H1 (cell line): ENCODE measurements around the gene TRMT6.

Experiments
- BRCA1 ChIP-seq: IDR thresholded peaks from 2 replicates; pipeline ENCODE4 v1.6.1; 2012; ENCODE audit warnings: low read depth, low read length, improper control_type of control experiment
- FOSL1 ChIP-seq: IDR thresholded peaks from 2 replicates; pipeline ENCODE4 v1.6.1; 2011; ENCODE audit warnings: mild to moderate bottlenecking, low read depth, low read length, moderate library complexity; ENCODE audit not compliant: insufficient read depth
- GABPA ChIP-seq: IDR thresholded peaks from 2 replicates; pipeline ENCODE4 v1.6.1; 2011; ENCODE audit warnings: mild to moderate bottlenecking, low read length, moderate library complexity, borderline replicate concordance; ENCODE audit not compliant: insufficient read depth
- HDAC6 ChIP-seq: IDR thresholded peaks from one replicate; pipeline ENCODE4 v1.7.1; 2012; ENCODE audit warnings: low read depth, mild to moderate bottlenecking, inconsistent platforms, low read length, moderate library complexity
- JUND ChIP-seq: IDR thresholded peaks from 2 replicates; pipeline ENCODE4 v1.6.1; 2011; ENCODE audit warnings: mild to moderate bottlenecking, improper control_type of control experiment, low read length
- POLR2A ChIP-seq, 2 experiments: IDR thresholded peaks; 1 replicate in 1 of 2; 2 replicates in 1 of 2; pipeline ENCODE4 v1.6.1; 2011; ENCODE audit warnings: low read depth in 2 of 2, low read length in 2 of 2, mild to moderate bottlenecking in 2 of 2; ENCODE audit errors: control extremely low read depth in 1 of 2
- POLR2AphosphoS5 ChIP-seq: IDR thresholded peaks from 2 replicates; pipeline ENCODE4 v1.6.1; 2011; ENCODE audit warnings: low read depth, low read length
- RAD21 ChIP-seq, 2 experiments: IDR thresholded peaks in 1 of 2; conservative IDR thresholded peaks in 1 of 2; 2 replicates each; pipeline ENCODE4 v1.6.1; 2011; ENCODE audit warnings: low read depth in 2 of 2, low read length in 2 of 2, improper control_type of control experiment in 1 of 2, inconsistent platforms in 1 of 2, mild to moderate bottlenecking in 1 of 2, moderate library complexity in 1 of 2
- RXRA ChIP-seq: IDR thresholded peaks from 2 replicates; pipeline ENCODE4 v1.6.1; 2011; ENCODE audit warnings: low read depth, mild to moderate bottlenecking, low read length, moderate library complexity; ENCODE audit not compliant: insufficient read depth
- SIN3A ChIP-seq, 2 experiments: IDR thresholded peaks in 1 of 2; conservative IDR thresholded peaks in 1 of 2; 2 replicates each; pipeline ENCODE4 v1.6.1; 2011 to 2012; ENCODE audit warnings: low read length in 2 of 2, improper control_type of control experiment in 1 of 2, low read depth in 1 of 2, mild to moderate bottlenecking in 1 of 2
- SIX5 ChIP-seq: IDR thresholded peaks from 2 replicates; pipeline ENCODE4 v1.6.1; 2011; ENCODE audit warnings: mild to moderate bottlenecking, low read depth, low read length
- SUZ12 ChIP-seq: fragments of 200-600 bp; sonication (generic); IDR thresholded peaks from 2 replicates; pipeline ENCODE4 v1.6.1; 2012; ENCODE audit warnings: mild to moderate bottlenecking, inconsistent platforms, low read length, moderate library complexity, mixed read lengths
- ZNF274 ChIP-seq: IDR thresholded peaks from 2 replicates; pipeline ENCODE4 v1.7.0; 2012; ENCODE audit warnings: low read length, borderline replicate concordance; ENCODE audit errors: extremely low read depth
- TF ChIP-seq, protein P1 (sequence below), 3 experiments: IDR thresholded peaks; 1 replicate in 2 of 3; 2 replicates in 1 of 3; pipeline versions ENCODE4 v1.5.1 to v1.6.1; 2011; ENCODE audit warnings: low read length in 3 of 3, mild to moderate bottlenecking in 3 of 3, inconsistent platforms in 2 of 3, low read depth in 1 of 3, moderate library complexity in 1 of 3; ENCODE audit not compliant: insufficient read depth in 1 of 3; ENCODE audit errors: control extremely low read depth in 1 of 3

GRCh38 chr20:5967469-5967868, 17.1 kb upstream of the TRMT6 start:
- TF ChIP-seq, protein P1, sequence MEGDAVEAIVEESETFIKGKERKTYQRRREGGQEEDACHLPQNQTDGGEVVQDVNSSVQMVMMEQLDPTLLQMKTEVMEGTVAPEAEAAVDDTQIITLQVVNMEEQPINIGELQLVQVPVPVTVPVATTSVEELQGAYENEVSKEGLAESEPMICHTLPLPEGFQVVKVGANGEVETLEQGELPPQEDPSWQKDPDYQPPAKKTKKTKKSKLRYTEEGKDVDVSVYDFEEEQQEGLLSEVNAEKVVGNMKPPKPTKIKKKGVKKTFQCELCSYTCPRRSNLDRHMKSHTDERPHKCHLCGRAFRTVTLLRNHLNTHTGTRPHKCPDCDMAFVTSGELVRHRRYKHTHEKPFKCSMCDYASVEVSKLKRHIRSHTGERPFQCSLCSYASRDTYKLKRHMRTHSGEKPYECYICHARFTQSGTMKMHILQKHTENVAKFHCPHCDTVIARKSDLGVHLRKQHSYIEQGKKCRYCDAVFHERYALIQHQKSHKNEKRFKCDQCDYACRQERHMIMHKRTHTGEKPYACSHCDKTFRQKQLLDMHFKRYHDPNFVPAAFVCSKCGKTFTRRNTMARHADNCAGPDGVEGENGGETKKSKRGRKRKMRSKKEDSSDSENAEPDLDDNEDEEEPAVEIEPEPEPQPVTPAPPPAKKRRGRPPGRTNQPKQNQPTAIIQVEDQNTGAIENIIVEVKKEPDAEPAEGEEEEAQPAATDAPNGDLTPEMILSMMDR (IDR thresholded peaks at IDR 0.05; ENCODE audit: control extremely low read depth in 1 of 3, insufficient read depth in 1 of 3, low read depth in 1 of 3, low read length in 3 of 3) = no peak
- TF ChIP-seq SIX5 = no peak
- no peak for TF ChIP-seq POLR2AphosphoS5
- TF ChIP-seq JUND = no peak
- TF ChIP-seq POLR2A (IDR thresholded peaks at IDR 0.05; ENCODE audit: control extremely low read depth in 1 of 2, low read depth in 2 of 2, low read length in 2 of 2) = no peak
- no peak for TF ChIP-seq SIN3A (conservative IDR thresholded peaks at IDR 0.05 in 1 of 2, IDR thresholded peaks at IDR 0.05 in 1 of 2; ENCODE audit: low read depth in 1 of 2, low read length in 2 of 2)
- TF ChIP-seq GABPA = no peak
- TF ChIP-seq SUZ12 = no peak
- no peak for TF ChIP-seq HDAC6
- TF ChIP-seq RAD21 (IDR thresholded peaks at IDR 0.05 in 1 of 2, conservative IDR thresholded peaks at IDR 0.05 in 1 of 2; ENCODE audit: low read depth in 2 of 2, low read length in 2 of 2) = no peak
- no peak for TF ChIP-seq RXRA
- TF ChIP-seq FOSL1 = no peak
- TF ChIP-seq ZNF274 = no peak
- no peak for TF ChIP-seq BRCA1
